Renal cortex interstitium (tissue), 11 donors: ENCODE measurements around the gene SMOC2. TPM values are rescaled to one million over a fixed set of nuclear protein-coding genes. Genes with fewer than 3 reads are reported as not detected.

Experiments used
- DNase-seq, 11 donors: peaks; one replicate each; pipeline ENCODE4 v3.0.0-alpha.2; 2013; ENCODE audit warnings: low read depth in 9 of 11, low spot score in 4 of 11; ENCODE audit errors: extremely low read depth in 1 of 11
- polyA plus RNA-seq, 3 donors: library from polyadenylated mRNA; unstranded; fragments of 120-200 nt; gene quantifications; one replicate each; pipeline ENCODE4 v1.2.1, GENCODE V29; 2013; ENCODE audit not compliant: insufficient read length in 3 of 3

The SMOC2 gene
- polyA plus RNA-seq, 3 donors = 22.2 to 33.1 (median 28.5) TPM

DNA sequence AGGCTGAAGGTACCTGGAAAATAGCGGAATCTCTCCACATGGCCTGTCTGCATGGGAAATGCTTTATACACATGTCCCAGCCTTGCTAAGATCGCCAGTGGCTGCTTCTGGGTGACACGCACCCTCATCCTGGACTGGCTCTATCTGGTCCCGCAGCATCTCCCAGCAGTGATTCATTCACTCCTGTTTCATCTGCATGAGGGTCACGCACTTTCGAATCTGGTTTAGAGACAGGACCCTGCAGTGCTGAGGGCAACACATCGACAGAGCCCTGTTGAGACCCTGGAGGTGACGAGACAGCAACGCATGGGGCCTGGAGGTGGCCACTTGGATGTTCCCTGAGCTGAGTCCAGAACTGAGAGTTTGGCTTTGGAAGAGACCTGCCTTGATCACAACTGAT, 136.5 kb downstream of the SMOC2 start:
- no peak for DNase-seq

DNA sequence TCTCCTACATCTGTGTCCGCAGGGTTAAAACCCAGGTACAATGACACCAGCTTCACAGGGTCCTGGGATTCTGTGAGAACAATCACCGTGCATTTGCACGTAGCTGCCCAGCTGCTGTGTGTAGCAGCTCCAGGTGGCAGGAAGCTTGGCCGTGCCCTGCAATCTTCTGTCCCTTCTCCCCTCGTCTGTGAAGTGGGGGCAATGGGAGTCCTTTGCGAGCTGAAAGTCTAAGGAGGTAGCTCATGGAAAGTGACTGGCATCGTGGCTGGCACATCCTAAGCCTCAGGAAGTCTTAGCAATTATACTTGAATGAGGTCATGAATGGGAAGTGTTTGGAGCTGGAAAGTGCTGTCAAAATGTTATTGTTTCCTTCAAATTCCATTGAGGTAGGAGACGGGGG, 137.1 kb downstream of the SMOC2 start:
- DNase-seq = no peak

DNA sequence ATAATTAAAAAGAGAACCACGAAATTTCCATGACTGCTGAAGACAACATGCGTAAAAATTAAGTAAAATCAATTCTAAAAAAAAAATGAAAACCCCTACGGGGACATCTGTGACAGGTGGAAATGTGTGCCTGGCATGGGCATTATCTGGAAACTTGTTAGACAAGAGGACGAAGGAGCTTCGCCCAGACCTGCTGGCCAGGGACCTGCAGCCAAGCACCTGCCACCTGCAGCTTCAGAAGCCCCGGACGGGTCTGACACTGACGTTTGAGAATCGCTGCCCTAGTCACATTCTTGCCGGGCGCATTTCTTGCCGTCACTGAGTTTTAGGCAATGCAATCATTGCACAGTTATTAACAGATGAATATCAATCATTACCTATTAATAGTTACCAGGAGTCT, 140.3 kb downstream of the SMOC2 start:
- DNase-seq = no peak

DNA sequence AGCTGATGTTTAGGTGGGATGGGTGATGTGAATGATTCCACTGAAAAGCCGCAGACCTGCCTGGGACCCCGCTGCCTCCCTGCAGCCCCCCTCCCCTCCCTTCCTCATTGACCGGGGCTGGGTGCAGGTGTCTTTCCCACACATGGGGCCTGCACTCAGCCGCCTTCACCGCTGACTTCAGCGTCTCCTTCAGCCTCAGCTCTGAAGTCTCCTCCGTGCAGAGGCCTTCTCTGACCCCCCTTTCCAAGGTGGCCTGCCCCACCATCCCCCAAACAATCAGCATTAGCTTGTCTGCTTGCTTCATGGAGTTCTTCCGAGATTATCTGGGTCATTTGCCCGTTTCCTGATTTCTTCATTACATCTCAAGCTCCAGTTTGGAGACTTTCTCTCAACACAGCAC, 140.7 kb downstream of the SMOC2 start:
- DNase-seq = no peak

DNA sequence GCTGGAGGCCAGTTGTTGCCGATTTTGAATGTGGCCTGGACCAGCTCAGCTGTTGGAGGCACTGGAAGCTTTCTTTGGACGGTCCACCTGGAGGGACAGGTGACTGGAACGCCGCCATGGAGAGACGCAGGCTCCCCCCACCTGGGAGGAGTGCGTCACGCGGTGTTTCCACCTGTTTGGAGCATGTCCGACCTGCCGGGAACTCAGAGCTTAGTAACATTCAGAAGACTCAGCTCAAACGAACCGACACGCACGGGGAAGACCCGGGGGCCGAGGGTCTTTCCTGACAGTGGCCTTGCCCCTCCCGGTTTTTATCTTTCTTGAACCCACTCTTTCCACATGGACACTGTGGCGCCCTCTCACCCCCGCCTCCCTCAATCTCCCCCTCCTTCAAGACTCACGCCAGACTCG, 141.6 kb downstream of the SMOC2 start:
- DNase-seq = no peak

DNA sequence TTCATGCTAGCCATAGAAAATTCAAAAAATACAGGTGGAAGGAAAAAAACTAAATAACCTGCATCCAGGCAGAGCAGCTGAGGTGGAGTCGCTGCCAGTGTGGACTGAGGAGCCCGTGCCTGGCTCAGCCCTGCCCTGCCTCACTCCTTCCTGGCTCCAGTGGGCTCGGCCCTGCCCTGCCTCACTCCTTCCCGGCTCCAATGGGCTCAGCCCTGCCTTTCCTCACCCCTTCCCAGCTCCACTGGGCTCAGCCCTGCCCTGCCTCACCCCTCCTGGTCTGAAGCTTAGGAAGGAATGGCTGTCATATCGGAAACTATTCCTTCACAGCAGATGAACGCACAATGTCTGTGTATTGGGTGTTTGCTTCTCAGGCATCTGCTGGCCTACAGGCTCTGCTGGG, 142.1 kb downstream of the SMOC2 start:
- DNase-seq = no peak

DNA sequence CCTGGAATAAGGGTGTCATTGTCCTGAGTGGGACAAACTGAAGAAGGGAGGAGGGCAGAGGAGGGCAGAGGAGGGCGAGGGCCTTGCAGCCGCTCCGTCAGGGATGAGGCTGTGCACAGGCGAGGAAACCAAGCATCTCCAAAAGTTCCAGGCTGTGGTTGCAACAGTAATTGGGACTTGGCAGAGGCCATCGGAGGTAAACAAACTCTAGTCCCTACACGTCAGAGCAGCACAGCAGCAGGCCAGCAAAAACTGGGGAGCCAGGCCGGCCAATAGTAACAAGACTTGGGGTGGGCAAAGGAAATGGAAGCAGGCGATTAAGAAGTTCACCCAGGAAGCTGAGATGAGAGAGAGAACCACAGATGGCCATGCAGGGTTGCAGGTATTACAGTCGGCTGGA, 142.8 kb downstream of the SMOC2 start:
- no peak for DNase-seq

DNA sequence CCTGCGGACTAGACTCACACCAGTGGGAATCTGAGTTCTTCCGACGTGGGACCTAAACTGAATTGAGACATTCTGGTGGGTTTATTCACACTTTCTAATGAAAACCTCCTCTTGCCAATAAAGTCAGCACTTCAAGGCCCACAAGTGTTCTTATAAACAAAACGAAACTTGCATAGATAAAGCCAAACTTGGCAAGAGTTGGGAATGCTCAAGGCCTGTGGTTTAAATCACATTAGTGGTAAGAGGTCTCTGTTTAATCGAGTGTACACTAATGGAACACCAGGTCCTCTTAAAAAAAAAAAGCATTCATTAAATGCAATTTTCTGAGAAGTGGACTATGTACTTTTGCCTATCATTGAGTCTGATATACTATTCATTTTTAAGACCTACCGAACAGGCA, 143.3 kb downstream of the SMOC2 start:
- DNase-seq = no peak

DNA sequence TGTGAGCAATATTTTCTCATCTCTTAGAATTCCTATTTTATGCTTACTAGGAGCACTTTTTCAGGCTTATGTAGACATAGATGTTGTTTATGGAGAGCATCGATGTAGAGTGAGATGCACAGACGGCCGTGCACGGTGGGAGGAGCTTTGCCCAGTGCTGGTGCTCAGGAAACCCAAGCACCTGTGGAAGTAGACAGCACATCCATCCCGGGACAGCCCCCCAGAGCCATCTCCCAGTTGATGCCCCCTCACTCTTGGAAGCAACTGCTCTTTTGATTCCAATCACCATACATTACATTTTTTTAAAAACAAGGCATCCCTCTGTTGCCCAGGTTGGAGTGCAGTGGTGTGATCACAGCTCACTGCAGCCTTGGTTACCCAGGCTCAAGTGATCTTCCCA, 143.7 kb downstream of the SMOC2 start:
- no peak for DNase-seq

DNA sequence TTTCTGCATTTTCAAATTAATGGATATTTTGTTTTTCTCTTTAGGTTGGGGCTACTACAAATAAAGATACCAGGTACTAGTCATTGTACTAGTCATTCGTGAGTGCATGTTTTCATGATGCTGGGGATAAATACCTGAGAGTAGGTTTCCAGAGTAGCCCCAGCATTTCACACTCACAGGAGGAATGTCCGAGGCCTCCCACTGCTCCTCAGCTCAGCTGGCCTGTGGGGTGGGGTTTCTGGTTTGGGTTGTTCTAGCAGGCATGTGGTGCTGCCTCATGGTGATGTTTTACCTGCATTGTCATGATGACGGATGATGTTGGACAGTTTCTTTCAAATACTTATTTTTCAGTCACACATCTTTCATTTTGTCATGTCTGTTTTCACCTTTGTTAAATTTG, 144.5 kb downstream of the SMOC2 start:
- DNase-seq = no peak

DNA sequence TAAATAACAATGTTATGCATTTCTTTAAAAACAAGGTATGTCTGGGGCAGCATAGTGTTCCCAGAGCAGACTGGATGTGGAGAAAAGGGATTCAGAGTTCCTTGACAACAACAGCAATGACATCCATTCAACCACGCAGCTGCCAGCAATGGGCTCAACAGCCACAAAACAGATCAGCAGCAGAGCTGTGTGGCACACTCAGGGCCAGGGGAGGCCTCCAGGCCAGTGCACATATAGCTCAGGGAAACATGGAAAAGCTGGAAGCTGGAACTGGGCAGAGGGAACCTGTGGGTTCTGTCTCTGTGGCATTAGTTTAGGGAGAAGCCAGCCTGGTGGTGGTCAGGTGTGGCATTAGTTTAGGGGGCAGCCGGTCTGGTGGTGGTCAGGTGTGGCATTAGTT, 148.3 kb downstream of the SMOC2 start:
- no peak for DNase-seq

DNA sequence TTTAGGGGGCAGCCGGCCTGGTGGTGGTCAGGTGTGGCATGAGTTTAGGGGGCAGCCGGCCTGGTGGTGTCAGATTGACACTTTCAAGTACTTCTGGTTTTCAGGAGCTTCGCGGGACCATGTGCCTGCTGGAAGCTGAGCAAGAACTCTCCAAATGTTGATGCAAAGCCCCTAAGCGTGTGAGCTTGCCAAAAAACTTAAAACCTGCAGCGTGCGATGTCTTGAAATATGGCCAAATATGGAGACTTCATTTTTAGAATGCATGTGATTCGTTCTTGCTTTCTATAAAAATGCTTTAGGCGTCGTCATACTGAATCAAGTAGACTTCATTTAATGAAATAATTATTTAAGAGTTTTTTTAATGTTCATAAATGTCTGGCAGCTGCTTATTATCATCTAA, 149.4 kb downstream of the SMOC2 start:
- DNase-seq = no peak

DNA sequence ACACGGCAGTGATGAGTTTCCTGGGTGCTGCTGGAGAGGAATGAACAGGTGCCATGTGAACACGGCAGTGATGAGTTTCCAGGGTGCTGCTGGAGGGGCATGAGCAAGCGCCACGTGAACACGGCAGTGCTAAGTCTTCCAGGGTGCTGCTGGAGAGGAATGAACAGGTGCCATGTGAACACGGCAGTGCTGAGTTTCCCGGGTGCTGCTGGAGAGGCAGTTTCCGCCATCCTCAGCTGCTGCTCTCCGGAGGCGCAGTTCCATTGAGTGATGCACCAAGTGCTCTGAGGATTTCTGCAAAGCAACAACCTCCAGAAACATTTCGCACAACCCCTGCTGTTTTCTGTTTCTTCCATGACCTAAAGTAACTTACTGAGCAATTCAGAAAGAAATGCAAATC, 155.4 kb downstream of the SMOC2 start:
- DNase-seq = no peak

DNA sequence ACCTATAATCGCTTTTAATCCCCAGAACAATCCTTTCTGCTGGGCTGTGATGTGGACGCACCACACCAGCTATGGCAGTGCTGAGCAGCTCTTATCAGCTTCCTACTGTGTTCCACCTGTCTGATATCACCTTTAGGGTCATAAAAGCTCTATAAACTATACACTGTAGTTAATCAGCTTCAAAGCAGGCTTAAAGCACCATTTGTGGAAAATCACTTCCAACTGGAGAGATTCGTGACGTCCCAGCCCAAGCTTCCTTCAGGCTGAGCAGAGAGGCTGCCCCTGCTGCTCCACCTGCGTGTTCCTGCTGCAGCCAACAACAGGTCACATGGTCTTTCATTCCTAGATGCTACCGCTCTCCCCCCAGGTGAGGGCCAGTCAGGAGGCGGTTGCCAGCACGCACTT, 156.5 kb downstream of the SMOC2 start:
- no peak for DNase-seq

DNA sequence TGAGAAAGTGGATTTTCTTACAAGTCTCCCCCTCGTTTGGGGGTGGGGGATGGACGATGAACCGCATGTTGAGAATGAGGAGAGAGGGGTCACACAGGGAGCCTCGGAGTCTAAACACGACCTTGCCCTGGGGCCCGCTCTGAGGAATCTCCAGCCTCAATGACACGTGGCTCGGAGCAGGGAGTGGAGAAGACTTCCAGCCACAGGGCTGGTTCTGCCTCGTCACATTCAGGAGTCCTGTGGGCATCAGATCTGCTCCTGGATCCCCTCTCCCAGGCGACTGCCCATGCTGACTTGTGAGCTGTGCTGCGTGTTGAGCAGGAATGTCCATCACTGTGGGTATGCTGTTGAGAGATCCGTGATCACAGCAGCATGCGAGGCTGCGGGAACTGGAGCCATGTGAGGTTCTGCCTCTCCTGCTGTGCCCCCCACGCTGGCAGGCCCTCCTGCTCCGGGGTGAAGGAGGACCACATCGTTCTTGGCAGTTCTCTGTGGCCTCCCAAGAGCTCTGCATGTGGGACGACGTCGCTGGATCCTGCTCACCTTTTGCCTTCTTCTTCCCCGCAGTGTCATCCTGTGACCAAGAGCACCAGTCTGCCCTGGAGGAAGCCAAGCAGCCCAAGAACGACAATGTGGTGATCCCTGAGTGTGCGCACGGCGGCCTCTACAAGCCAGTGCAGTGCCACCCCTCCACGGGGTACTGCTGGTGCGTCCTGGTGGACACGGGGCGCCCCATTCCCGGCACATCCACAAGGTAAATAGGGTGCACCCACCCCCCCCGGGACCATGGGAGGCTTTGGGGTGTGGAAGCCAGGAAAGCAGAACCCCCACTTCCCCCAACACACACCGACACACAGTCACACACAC, 157.5 kb downstream of the SMOC2 start:
- no peak for DNase-seq

DNA sequence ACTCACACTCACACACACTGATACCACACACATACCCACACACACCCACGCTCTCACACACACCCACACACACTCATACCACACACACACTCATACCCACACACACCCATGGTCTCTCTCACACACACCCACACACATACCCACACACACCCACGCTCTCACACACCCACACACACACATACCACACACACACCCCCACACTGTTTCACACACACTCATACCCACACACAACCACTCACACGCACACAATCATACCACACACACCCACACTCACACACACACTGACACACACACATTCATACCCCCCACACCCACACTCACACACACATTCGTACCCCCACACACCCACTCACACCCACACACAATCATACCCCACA, 158.1 kb downstream of the SMOC2 start:
- no peak for DNase-seq

DNA sequence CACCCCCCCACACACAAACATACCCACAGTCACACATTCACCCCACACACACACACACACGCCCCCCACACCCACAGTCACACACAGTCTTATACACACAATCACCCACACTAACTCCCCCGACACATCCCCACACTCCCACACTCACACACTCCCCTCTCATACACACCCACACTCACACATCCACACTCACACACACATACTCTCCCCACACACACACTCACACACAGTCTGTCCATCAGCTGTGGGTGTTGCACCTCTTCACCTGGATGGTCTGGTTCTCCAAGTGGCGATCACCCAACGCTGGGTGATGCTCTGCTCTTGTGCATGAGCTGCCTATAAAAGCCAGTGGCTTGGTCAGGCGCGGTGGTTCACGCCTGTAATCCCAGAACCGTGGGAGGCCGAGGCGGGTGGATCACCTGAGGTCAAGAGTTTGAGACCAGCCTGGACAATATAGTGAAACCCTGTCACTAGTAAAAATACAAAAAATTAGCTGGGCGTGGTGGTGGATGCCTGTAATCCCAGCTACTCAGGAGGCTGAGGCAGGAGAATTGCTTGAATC, 158.9 kb downstream of the SMOC2 start:
- no peak for DNase-seq

DNA sequence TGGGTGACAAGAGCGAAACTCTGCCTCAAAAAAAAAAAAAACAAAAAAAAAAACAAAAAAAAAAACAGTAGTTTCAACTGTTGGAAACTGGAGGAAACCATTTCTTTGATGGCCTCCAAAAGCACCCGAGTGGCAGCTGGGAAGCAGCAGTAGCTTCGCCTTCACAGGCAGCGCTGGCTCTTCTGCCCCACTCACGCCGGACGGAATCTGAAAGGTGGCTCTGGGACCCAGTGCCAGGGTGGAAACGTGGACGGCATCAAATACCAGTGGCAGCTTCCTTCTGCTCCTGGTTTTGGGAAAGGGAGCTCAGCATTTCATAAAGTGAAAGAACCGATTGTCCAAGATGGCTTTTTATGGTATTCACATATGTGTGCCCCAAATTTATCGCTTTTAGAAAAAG, 159.4 kb downstream of the SMOC2 start:
- DNase-seq = no peak

DNA sequence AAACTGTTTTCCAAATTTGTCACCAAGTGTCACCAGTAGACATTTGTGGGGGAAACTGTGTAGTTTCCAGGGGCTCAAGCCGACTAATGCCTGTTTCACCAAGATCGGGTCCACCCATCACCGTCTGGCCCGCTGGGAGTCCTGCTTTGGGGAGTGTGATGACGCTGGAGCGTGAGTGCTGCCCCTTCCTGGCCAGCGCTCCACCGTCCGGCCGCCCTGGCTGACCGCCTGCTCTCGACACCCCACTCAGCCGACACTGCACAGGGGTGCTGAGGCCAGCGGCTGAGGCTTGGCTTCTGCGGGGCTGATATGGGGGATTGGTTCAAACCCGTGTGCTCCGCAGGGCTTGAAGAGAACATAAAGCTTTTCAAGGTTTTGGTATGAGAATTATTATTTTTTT, 160.1 kb downstream of the SMOC2 start:
- DNase-seq = no peak

DNA sequence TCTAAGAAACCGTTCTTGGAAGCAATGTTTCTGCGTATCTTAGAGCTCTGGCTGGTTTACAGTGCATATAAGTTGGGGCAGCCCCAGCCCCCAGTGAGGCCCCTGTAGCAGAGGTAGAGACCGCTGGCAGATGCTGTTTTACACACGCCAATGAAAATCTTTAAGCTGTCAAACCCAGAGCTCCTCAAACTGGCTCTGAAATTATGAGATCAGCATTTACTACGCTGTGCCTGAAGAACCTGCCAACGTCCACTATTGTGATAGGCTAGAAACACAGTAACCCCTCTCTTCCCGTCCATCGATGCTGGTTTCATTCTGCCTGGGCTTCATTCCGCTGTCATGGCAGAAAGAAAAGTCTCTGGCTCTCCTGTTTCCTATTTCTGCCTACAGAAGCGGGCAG, 160.6 kb downstream of the SMOC2 start:
- no peak for DNase-seq

DNA sequence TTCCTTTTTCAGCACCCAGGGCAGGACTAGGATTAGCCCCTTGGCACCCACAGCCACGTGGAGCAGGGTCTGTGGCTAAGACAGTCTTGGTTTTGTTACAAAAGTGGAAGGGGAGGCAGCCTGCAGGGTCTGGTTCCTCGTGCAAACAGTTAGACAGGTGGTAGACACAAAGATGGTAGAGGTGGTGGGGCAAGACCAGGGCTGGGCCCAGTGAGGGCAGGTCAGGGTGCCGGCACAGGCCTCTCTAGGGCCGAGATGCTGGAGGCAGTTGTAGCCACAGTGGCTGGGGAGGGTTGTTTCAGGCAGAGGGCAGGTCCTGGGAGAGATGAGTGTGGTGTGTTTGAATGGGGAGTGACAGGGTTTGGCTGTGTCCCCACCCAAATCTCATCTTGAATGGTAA, 161.6 kb downstream of the SMOC2 start:
- DNase-seq = no peak
